ENCODE measurements around the gene SPG21.

The SPG21 gene

DNA sequence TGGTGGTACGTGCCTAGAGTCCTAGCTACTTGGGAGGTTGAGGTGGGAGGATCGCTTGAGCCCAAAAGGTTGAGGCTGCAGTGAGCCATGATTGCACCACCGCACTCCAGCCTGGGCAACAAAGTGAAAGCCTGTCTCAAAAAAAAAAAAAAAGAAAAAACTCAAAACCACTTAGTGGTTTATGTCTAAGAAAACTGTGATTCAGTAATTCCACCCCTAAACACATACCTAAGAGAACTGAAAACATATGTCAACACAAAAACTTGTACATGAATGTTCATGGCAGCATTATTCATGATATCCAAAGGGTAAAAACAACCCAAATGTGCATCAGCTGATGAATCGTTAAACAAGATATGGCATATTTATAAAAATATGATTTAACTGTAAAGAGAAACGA, 14.3 kb downstream of the SPG21 start:
- H3K36me3 ChIP-seq (replicated peaks) = peaks cover 31% of the 10 kb centered on the region
- H3K27me3 ChIP-seq (replicated peaks) = no peaks in the 10 kb centered on the region
- no peak overlapping the region for H3K27ac ChIP-seq
- no peak for DNase-seq
- in situ Hi-C loops (cut with HindIII; ENCODE audit: low pct_ligation_motif_present, low sequenced_read_pairs) = no loop called here
- H3K4me3 ChIP-seq (ENCODE audit: low read depth, low read length) = no peak overlapping the region
- TF ChIP-seq, protein P1, sequence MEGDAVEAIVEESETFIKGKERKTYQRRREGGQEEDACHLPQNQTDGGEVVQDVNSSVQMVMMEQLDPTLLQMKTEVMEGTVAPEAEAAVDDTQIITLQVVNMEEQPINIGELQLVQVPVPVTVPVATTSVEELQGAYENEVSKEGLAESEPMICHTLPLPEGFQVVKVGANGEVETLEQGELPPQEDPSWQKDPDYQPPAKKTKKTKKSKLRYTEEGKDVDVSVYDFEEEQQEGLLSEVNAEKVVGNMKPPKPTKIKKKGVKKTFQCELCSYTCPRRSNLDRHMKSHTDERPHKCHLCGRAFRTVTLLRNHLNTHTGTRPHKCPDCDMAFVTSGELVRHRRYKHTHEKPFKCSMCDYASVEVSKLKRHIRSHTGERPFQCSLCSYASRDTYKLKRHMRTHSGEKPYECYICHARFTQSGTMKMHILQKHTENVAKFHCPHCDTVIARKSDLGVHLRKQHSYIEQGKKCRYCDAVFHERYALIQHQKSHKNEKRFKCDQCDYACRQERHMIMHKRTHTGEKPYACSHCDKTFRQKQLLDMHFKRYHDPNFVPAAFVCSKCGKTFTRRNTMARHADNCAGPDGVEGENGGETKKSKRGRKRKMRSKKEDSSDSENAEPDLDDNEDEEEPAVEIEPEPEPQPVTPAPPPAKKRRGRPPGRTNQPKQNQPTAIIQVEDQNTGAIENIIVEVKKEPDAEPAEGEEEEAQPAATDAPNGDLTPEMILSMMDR (IDR thresholded peaks at IDR 0.05; ENCODE audit: low read depth, low read length, missing control alignments) = no peak

DNA sequence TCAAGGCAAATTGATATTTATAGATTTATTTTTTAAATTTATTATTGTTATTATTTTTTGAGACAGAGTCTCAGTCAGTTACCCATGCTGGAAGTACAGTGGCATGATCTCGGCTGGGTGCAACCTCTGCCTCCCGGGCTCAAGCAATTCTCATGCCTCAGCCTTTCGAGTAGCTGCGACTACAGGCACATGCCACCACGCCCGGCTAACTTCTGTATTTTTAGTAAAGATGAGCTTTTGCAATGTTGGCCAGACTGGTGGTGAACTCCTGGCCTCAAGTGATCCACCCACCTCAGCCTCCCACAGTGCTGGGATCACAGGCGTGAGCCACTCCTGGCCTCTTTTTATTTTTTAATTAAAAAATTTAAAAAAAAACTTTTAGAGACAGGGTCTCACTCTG, 19.0 kb downstream of the SPG21 start:
- in situ Hi-C loops (cut with HindIII; ENCODE audit: low pct_ligation_motif_present, low sequenced_read_pairs) = no loop called here
- Histone ChIP-seq H3K27me3 (replicated peaks) (no peaks in the 10 kb centered on the region), H3K27ac (no peak overlapping the region), H3K4me3 (ENCODE audit: low read depth, low read length) (no peak overlapping the region), H3K36me3 (replicated peaks) (peaks cover 39% of the 10 kb centered on the region)
- TF ChIP-seq, protein P1 (IDR thresholded peaks at IDR 0.05; ENCODE audit: low read depth, low read length, missing control alignments) = no peak
- no peak for DNase-seq

DNA sequence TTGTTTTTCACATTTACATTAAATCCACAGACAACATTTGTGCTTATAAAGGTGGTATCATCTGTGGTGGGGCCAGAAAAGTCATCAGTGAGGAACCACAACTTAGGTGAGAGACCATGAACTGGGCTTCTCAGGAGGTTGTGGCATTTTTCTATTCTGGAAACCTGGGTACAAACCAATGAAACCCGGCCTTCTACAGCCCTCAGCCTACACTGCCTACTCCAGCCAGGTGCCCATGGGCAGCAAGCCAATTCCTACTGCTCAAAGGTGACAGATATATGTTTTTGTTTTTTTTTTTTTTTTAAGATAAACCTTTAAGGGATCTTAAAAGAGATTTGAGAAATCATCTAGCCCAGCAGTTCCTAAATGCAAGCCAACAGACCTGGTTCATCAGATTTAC, 20.3 kb downstream of the SPG21 start:
- DNase-seq = no peak
- Histone ChIP-seq H3K36me3 (replicated peaks) (peaks cover 49% of the 10 kb centered on the region), H3K27me3 (replicated peaks) (no peaks in the 10 kb centered on the region), H3K27ac (no peak overlapping the region), H3K4me3 (ENCODE audit: low read depth, low read length) (no peak overlapping the region)
- TF ChIP-seq, protein P1 (IDR thresholded peaks at IDR 0.05; ENCODE audit: low read depth, low read length, missing control alignments) = no peak
- in situ Hi-C loops (cut with HindIII; ENCODE audit: low pct_ligation_motif_present, low sequenced_read_pairs) = no loop called here

DNA sequence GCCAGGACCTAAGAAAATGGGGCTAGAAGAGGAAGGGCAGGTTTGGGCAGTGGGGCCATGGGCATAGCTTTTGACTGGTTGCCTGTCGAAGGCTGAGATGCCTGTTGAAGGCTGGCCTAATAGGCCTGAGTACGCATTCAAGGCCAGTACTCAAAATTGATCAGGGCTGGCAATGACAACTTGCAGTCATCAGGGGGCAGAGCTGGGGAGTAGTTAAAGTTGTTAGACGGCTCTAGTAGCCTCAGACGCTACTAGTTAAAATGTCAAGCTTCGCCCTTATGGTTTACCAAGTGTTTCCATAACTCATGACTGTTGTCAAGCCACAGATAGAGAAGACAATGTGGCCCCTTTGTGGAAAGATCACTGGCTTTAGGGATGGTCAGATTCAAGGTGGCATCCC, 28.7 kb downstream of the SPG21 start:
- DNase-seq = no peak
- no peaks in the 10 kb centered on the region for H3K27me3 ChIP-seq (replicated peaks)
- no peak overlapping the region for H3K27ac ChIP-seq
- H3K4me3 ChIP-seq (ENCODE audit: low read depth, low read length) = no peak overlapping the region
- in situ Hi-C loops (cut with HindIII; ENCODE audit: low pct_ligation_motif_present, low sequenced_read_pairs) = no loop called here
- TF ChIP-seq, protein P1 (IDR thresholded peaks at IDR 0.05; ENCODE audit: low read depth, low read length, missing control alignments) = peak; percentile 11
- peaks cover 74% of the 10 kb centered on the region for H3K36me3 ChIP-seq (replicated peaks)

DNA sequence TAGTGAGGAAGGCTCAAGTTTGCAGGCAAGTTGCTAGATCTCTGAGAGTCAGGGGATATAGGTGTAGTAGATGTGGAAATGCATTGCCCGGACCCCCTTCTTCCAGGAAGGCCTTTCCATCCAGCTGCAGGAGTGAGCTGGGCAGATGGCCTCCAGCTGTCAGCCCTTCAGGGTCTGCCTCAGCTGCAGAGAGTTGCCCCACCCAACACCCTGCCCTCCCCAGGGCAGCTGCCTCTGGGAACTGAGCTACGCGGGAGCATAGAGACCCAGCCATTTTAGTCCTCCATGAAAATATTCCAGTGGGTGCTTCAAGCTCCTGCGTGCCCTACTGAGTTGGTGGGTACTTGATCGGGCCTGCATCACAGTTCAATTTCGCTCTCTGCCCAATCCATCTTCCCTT, 29.6 kb downstream of the SPG21 start:
- no peak for DNase-seq
- no peaks in the 10 kb centered on the region for H3K27me3 ChIP-seq (replicated peaks)
- no peak overlapping the region for H3K4me3 ChIP-seq (ENCODE audit: low read depth, low read length)
- in situ Hi-C loops (cut with HindIII; ENCODE audit: low pct_ligation_motif_present, low sequenced_read_pairs) = no loop called here
- H3K36me3 ChIP-seq (replicated peaks) = peaks cover 77% of the 10 kb centered on the region
- TF ChIP-seq, protein P1 (IDR thresholded peaks at IDR 0.05; ENCODE audit: low read depth, low read length, missing control alignments) = no peak
- no peak overlapping the region for H3K27ac ChIP-seq

DNA sequence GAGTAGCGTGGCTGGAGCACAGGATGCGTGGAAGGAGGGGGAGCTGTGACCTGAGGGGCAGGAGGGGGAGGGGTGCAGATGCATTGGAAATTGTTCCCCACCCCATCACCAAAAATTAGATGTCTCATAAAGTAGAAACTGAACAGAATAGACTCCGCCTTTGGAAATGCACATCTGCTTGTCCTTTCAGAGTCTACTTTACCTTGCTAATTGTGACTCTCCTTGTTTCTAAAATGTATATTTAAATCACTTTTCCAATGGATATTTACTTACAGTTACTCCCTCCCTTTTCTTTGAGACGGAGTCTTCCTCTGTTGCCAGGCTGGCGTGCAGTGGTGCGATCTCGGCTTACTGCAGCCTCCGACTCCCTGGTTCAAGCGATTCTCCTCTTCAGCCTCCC, 30.6 kb downstream of the SPG21 start:
- H3K36me3 ChIP-seq (replicated peaks) = peaks cover 67% of the 10 kb centered on the region
- H3K27ac ChIP-seq = no peak overlapping the region
- no peak overlapping the region for H3K4me3 ChIP-seq (ENCODE audit: low read depth, low read length)
- no peaks in the 10 kb centered on the region for H3K27me3 ChIP-seq (replicated peaks)
- TF ChIP-seq, protein P1 (IDR thresholded peaks at IDR 0.05; ENCODE audit: low read depth, low read length, missing control alignments) = no peak
- no peak for DNase-seq
- in situ Hi-C loops (cut with HindIII; ENCODE audit: low pct_ligation_motif_present, low sequenced_read_pairs) = no loop called here

Measured in brain microvascular endothelial cell (primary cell).